GM20431 (cell line): ENCODE measurements around the gene ABHD6.
"Not testable (repeated sequence)": the region's sequence is repeated elsewhere in the genome, so short reads cannot be mapped to it uniquely, and the experiment has no call there.

Experiments
- in situ Hi-C: fragments of 300-500 bp; cut with MseI, MboI; formaldehyde crosslinking; loops from one replicate; pipeline ENCODE4 v1.15.0; 2020; ENCODE audit warnings: low sequenced_read_pairs; ENCODE audit not compliant: unreplicated experiment

ABHD6 gene

DNA sequence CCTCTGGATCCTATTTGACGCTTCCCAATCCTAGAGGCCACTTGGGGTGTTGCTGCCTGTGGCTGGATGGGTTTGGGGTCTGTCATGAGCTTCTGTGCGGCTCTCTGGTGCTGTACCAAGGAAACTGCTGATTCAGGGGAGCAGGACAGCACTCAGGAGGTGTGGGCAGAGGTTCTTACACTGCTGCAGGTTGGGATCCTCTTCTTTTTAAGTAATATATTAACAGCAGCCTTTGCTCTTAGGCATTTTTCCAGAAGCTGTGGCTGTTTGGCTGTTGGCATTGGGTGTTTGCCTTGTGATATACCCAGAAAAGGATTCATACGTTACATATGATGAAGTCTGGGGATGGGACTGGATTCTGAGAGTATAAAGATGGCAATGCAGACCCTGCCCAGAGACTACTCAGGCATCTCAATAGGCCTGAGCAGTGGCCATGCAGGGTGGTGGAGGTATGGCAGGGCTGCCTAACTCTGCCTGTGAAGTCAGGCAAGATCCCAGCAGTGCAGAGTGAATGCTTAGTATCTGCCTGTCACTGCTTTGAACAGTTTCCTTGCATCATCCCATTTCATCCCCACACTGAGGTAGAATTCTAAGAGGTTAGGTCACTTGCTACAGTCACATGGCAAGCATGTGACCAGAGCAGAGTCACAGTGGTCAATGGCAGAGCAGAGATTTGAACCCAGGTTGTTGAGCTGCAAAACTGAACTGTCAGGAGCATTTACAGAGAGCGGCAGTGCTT is 3.9 kb downstream of the ABHD6 start:
- in situ Hi-C loops, result loop anchor here (10.0 kb wide), 1 partner anchor 53 kb away; no protein-coding TSS in a partner anchor

GRCh38 chr3:58242340-58242739 is 4.7 kb downstream of the ABHD6 start:
- in situ Hi-C loops, result loop anchor here (10.0 kb wide), 1 partner anchor 52 kb away; no protein-coding TSS in a partner anchor

DNA sequence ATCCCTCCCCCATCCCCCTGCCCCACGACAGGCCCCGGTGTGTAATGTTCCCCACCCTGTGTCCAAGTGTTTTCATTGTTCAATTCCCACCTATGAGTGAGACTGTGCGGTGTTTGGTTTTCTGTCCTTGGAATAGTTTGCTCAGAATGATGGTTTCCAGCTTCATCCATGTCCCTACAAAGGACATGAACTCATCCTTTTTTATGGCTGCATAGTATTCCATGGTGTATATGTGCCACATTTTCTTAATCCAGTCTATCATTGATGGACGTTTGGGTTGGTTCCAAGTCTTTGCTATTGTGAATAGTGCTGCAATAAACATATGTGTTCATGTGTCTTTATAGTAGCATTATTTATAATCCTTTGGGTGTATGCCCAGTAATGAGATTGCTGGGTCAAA is 5.3 kb downstream of the ABHD6 start:
- in situ Hi-C loops, result loop anchor here (10.0 kb wide), 1 partner anchor 52 kb away; no protein-coding TSS in a partner anchor

DNA sequence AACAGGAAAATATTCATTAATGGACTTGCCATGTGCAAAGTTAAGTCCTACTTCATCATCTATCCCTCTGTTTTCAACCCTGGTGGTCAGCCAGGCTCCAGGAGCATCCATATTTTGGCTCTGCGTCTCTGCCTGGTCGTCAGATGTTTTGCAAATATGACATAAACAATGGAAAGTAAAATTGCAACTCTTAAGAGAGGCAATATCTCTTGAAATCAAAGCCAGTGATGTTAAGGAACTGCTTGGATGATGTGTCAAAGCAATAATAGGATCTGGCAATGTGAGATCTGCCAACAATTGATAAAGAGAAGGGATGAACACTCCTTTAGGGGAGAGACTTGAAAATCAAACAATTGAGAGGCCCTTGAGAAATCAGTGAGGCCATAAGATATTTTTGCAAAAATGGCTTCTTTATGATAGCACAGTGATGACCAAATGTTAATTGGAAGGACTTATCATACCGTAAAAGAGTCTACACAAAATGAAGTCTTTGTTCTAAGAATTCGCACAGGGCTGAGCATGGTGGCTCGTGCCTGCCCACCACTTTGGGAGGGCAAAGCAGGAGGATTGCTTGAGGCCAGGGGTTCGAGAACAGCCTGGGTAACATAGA is 6.5 kb downstream of the ABHD6 start:
- in situ Hi-C loops, result loop anchor here (10.0 kb wide), 1 partner anchor 51 kb away; no protein-coding TSS in a partner anchor

- in situ Hi-C loops, result loop anchor here (10.0 kb wide), 1 partner anchor 48 kb away; no protein-coding TSS in a partner anchor
Observed at GRCh38 chr3:58246148-58247047, 8.8 kb downstream of the ABHD6 start.

DNA sequence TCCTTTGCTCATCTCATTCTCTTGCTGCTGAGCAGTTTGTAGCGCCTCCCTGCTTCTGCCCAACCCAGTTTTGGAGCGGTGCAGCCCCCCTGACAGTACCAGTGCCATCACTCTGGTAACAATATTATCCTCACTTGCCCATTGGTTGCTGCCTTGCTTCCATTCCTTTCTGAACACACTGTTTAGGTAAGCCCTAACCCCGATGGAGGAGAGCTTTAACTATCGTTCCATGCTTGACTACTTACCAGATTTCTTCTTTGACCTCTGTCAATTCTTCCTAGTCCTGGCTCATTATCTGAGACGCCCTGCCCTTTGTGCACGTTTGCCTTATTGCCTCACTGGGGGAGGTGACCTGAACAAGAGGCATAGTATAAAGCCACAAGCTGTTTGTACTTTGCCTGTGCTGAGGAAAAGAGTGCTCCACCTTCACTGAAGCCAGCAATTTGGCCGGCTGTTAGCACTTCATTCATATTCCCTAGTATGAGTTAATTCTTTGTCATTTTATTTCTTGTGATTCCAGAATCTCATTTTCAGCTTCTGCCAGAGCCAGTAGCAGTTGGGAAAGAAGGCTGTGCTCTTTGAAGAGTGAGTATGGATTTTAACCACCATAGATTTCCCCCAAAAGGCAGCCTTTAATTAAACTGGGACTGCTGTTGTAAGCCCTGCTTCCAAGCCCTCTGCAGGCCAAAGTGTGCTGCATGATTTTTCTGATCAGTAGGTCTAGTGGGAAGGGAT is 11.9 kb downstream of the ABHD6 start:
- in situ Hi-C loops, result loop anchor here (10.0 kb wide), 1 partner anchor 45 kb away; no protein-coding TSS in a partner anchor

- in situ Hi-C loops, result no loop called here
Observed at GRCh38 chr3:58250093-58250707, 12.6 kb downstream of the ABHD6 start.

DNA sequence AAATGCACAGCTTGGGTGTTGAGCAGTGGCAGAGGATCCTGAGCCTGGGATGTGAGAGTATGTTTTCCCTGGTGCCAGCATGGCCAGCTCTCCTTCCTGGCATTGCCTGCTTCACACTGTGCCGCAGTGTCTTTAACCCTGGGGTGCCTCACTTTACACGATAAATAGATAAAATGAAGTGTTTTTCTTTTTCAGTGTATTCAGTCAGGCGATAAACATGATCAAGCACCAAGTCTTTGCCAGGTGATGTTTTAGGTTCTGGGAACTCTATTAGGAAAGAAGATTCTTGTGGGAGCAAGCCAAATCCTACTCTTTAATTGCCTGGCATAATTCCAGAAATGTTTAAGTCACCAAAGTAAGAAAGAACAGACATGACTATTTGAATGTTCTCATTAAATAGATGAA is 14.0 kb downstream of the ABHD6 start:
- in situ Hi-C loops, result no loop called here

- in situ Hi-C loops, result no loop called here
Observed at GRCh38 chr3:58254144-58254543, 16.6 kb downstream of the ABHD6 start.

DNA sequence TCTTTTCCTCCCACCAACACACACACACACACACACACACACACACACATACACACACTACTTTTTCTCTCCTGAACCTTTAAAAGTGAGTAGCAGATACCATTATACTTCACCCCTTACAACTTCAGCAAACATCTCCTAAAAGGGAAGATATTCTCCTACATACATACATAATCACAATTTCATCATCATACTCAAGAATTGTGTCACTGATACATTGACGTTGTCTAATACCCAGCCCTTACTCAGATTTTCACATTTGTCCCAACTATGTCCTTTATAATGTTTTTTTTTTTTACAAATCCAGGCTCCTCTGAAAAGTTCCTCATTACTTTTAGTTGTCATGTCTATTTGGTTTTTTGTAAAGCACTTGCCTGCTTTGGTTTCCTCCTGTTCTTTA is 18.5 kb downstream of the ABHD6 start:
- in situ Hi-C loops, result no loop called here

DNA sequence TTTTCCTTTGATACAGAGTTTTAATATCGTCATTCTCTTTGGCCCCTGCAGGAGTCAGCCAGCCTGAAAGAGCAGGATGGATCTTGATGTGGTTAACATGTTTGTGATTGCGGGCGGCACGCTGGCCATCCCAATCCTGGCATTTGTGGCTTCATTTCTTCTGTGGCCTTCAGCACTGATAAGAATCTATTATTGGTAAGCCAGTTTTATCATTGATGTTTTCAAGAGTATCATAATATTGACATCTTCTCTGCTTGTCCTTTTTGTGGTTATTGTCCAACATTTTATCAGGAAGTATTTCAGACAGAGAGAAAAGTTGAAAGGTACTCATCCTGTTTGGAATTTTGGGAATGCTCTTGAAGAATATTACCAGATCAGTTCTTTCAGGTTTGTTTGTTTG is 18.9 kb downstream of the ABHD6 start:
- in situ Hi-C loops, result no loop called here

DNA sequence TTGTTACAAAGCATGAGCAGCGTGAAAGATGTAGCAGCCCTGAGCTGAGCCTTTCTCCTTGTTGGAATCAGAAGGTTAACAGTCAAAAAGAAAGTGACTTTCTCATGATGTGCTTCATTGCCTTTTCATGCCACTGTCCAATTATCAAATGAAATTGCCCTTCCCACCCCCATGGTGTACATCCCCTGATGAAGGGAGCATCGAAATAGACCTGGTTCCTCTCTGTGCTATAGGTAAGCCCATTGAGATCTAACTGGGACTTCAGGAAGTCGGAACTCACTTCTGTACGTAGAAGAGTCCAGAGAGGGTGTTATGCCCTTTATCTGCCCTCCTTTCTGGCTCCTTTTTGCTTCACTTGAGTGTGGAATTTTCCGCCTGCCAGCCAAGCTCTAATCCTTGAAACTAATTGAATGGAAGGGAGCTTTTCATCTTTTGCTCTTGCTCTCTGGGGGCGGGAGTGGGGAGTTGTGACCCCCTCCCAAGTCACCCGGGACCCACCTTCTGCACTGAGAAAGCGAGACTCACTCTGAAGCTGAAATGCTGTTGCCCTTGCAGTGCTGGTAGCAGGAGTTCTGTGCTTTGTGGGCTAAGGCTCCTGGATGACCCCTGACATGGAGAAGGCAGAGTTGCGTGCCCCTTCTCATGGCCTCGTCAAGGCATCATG is 20.9 kb downstream of the ABHD6 start:
- in situ Hi-C loops, result no loop called here

- in situ Hi-C loops, result no loop called here
Observed at GRCh38 chr3:58260261-58260731, 22.7 kb downstream of the ABHD6 start.

DNA sequence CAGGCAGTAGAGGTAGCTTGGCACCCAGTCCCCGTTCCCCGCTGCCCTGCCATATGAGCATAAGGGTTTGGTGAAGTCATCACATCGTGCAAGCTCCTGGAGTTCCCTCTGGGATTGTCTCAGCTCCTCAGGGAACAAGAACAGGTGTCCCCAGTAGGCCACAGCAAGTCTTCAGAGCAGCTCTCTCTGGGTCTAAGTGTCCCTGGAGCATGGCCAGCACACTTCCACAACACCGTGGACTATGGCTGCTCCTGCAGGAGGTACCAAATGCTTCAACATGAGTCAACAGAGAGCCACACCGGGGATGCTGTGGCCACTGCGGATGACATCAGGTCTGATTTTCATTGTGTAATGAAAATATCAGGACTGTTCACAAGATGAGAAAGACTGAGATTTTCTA is 23.1 kb downstream of the ABHD6 start:
- in situ Hi-C loops, result no loop called here

GRCh38 chr3:58261954-58262666 is 24.5 kb downstream of the ABHD6 start:
- in situ Hi-C loops, result no loop called here

- in situ Hi-C loops, result no loop called here
Observed at GRCh38 chr3:58266577-58266976, 29.0 kb downstream of the ABHD6 start.

GRCh38 chr3:58267543-58267942 is 30.0 kb downstream of the ABHD6 start:
- in situ Hi-C loops, result not testable (repeated sequence)

DNA sequence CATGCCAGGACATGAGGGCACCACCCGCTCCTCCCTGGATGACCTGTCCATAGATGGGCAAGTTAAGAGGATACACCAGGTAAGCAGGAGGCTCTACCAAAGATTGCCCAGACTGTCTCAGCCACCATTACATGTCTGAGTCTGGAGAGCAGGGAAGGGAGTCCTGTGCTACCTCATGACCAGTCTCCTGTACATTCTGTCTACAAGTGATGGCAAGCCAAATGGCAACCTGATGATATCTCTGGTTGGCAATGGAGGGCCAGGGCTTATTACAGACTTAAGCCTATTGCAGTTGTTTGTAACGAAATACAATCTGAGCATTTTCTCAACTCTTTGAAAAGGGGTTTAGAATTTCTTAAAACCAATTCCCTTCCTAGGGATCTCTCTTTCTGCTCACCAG is 31.8 kb downstream of the ABHD6 start:
- in situ Hi-C loops, result no loop called here
